Measurements from ENCODE around the gene BTBD18. TPM values are rescaled to one million over a fixed set of nuclear protein-coding genes. Genes with fewer than 3 reads are reported as not detected.

The BTBD18 gene
- total and polyA plus RNA-seq, 2 of the 13 experiments (the other 11 are each of a cell fraction or from before 2014, with no cell fraction given), result not detected

DNA sequence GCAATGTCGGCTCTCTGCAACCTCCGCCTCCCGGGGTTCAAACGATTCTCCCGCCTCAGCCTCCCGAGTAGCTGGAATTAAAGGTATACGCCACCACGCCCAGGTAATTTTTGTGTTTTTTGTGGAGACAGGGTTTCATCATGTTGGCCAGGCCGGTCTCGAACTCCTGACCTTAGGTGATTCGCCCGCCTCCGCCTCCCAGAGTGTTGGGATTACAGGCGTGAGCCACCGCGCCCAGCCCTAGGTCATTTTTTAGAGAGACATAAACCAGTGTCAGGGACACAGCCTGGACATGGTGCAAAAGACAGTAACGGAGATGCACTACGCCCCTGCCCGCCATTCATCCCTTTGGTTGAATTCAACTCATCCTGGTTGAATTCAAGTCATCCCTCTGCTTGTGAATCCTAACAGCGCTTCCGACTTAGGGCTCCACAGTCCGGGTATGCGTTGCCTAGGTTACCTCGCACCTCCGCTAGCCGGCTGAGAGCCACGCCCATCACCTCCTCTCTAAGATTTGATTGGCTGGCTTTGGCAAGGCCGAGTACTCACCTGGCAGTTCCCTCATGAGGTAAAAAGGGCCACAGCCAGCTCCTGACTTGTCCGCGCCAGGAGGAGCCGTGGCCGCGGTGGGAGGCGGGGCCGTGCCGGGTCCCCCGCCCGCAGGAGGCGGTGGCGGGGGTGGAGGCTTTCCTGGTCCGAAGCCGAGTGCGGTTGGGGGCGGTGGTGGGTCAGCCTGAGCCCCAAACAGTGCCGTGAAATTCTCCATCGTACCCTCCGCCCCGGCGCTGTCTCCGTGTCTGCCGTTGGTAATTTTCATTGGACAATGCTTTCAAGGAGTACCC is 40.0 kb downstream of the BTBD18 start, which contains the start of gene MED19 (continued):
- TF ChIP-seq IKZF4 (CRISPR knock-in tag; IDR thresholded peaks at IDR 0.05; ENCODE audit: borderline replicate concordance, low read depth, not compliant biosample characterization) (peak; percentile 80), NONO (IDR thresholded peaks at IDR 0.05) (no peak), NONO (CRISPR knock-in tag; conservative IDR thresholded peaks at IDR 0.05) (0 out of 2 replicates have a peak, but pooled peaks have one; percentile 27), CREM (IDR thresholded peaks at IDR 0.05) (no peak), CREM (CRISPR knock-in tag; IDR thresholded peaks at IDR 0.05) (no peak), NAIF1 (CRISPR knock-in tag; IDR thresholded peaks at IDR 0.05; ENCODE audit: borderline replicate concordance) (no peak), CAMTA2 (CRISPR knock-in tag; IDR thresholded peaks at IDR 0.05; ENCODE audit: borderline replicate concordance) (no peak), KDM4B (CRISPR knock-in tag; IDR thresholded peaks at IDR 0.05) (no peak), ZFX (CRISPR knock-in tag; IDR thresholded peaks at IDR 0.05; ENCODE audit: low read depth) (peak; percentile 55; the same call in 1 of the 2 replicates), MYNN (CRISPR knock-in tag; IDR thresholded peaks at IDR 0.05; ENCODE audit: low read depth) (no peak), MXI1 (IDR thresholded peaks at IDR 0.05; ENCODE audit: borderline replicate concordance, low read depth, low read length) (peak; percentile 63; the same call in 1 of the 3 replicates), ZNF124 (CRISPR knock-in tag; IDR thresholded peaks at IDR 0.05) (no peak), AGO2 (optimal IDR thresholded peaks at IDR 0.05; ENCODE audit: low read depth, low read length) (peak; percentile 52), JDP2 (CRISPR knock-in tag; IDR thresholded peaks at IDR 0.05; ENCODE audit: borderline replicate concordance) (no peak), ZFP36L2 (CRISPR knock-in tag; IDR thresholded peaks at IDR 0.05) (no peak), SPEN (CRISPR knock-in tag; IDR thresholded peaks at IDR 0.05; ENCODE audit: low read depth) (no peak), CBX2 (IDR thresholded peaks at IDR 0.05; ENCODE audit: low read depth, low read length) (no peak), CBX2 (CRISPR knock-in tag; IDR thresholded peaks at IDR 0.05; ENCODE audit: low read depth) (no peak)
- TF ChIP-seq, protein P1, sequence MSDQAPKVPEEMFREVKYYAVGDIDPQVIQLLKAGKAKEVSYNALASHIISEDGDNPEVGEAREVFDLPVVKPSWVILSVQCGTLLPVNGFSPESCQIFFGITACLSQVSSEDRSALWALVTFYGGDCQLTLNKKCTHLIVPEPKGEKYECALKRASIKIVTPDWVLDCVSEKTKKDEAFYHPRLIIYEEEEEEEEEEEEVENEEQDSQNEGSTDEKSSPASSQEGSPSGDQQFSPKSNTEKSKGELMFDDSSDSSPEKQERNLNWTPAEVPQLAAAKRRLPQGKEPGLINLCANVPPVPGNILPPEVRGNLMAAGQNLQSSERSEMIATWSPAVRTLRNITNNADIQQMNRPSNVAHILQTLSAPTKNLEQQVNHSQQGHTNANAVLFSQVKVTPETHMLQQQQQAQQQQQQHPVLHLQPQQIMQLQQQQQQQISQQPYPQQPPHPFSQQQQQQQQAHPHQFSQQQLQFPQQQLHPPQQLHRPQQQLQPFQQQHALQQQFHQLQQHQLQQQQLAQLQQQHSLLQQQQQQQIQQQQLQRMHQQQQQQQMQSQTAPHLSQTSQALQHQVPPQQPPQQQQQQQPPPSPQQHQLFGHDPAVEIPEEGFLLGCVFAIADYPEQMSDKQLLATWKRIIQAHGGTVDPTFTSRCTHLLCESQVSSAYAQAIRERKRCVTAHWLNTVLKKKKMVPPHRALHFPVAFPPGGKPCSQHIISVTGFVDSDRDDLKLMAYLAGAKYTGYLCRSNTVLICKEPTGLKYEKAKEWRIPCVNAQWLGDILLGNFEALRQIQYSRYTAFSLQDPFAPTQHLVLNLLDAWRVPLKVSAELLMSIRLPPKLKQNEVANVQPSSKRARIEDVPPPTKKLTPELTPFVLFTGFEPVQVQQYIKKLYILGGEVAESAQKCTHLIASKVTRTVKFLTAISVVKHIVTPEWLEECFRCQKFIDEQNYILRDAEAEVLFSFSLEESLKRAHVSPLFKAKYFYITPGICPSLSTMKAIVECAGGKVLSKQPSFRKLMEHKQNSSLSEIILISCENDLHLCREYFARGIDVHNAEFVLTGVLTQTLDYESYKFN (CRISPR knock-in tag; conservative IDR thresholded peaks at IDR 0.05), result no peak
- TF ChIP-seq, protein P2, sequence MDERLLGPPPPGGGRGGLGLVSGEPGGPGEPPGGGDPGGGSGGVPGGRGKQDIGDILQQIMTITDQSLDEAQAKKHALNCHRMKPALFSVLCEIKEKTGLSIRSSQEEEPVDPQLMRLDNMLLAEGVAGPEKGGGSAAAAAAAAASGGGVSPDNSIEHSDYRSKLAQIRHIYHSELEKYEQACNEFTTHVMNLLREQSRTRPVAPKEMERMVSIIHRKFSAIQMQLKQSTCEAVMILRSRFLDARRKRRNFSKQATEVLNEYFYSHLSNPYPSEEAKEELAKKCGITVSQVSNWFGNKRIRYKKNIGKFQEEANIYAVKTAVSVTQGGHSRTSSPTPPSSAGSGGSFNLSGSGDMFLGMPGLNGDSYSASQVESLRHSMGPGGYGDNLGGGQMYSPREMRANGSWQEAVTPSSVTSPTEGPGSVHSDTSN (CRISPR knock-in tag; IDR thresholded peaks at IDR 0.05), result peak; percentile 27; the same call in 1 of the 2 replicates
- TF ChIP-seq, protein P3, sequence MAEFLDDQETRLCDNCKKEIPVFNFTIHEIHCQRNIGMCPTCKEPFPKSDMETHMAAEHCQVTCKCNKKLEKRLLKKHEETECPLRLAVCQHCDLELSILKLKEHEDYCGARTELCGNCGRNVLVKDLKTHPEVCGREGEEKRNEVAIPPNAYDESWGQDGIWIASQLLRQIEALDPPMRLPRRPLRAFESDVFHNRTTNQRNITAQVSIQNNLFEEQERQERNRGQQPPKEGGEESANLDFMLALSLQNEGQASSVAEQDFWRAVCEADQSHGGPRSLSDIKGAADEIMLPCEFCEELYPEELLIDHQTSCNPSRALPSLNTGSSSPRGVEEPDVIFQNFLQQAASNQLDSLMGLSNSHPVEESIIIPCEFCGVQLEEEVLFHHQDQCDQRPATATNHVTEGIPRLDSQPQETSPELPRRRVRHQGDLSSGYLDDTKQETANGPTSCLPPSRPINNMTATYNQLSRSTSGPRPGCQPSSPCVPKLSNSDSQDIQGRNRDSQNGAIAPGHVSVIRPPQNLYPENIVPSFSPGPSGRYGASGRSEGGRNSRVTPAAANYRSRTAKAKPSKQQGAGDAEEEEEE (CRISPR knock-in tag; IDR thresholded peaks at IDR 0.05; ENCODE audit: borderline replicate concordance), result no peak
- TF ChIP-seq, protein P4, sequence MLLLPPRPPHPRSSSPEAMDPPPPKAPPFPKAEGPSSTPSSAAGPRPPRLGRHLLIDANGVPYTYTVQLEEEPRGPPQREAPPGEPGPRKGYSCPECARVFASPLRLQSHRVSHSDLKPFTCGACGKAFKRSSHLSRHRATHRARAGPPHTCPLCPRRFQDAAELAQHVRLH (CRISPR knock-in tag; IDR thresholded peaks at IDR 0.05; ENCODE audit: borderline replicate concordance, low read depth), result 0 out of 2 replicates have a peak, but pooled peaks have one; percentile 31

All from HepG2 (cell line).